Fibroblast of peridontal ligament (primary cell): ENCODE data around the gene HMX1.

Source experiments
- DNase-seq: peaks from one replicate; pipeline ENCODE4 v3.0.0-alpha.2; 2010; ENCODE audit errors: extremely low read depth

Gene HMX1

DNA sequence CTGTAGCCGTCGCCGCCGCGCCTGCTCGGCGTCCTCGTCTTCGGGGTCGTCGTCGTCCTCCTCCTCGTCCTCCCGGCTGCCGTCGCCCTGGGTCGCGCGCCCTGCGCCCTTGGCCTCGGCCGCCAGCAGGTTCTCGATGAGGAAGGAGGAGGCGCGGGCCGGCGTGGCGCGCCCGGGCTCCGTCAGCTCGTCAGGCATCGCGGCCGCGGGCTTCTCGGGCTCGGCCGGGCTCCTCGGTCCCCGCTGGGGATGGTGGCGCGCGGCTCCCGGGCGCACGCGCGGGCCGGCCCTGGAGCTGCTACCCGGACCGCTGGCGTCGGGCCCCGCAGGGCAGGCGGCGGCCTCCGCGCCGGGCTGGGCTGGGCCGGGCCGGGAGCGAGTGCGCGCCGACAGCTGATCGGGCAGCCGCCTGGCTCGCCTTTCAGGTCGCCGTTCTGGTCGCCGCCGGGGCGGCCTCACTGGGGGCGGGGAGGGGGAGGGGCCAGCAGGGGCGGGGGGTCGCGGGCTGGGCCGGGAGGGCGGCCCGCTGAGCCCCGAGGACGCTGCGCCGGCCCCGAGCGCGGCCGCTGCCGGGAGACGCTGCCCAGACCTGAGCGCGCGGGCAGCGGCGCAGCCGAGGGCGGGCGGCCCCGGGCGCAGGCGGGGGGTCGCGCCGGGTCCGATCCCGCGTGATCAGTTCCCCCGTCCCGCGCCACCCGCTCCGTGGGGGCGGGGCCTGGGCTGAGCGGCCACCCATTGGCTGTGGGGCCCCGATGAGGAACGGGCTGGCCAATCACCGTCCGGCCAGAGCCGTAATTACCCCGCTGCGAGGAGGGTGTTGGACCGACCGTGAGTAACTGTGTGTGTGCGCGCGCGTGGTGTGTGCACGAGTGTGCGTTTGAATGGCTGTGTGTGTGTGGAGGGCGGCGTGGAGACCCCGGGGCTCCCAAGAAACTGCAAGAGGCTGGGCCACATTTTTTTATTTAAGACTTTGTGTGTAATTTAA is at the start of gene HMX1:
Gene HMX1, minus strand, starts transcription at position 423 of the 985 bp plus-strand sequence. Its CDS starts 225 bp downstream, at position 198.
- no peak for DNase-seq

DNA sequence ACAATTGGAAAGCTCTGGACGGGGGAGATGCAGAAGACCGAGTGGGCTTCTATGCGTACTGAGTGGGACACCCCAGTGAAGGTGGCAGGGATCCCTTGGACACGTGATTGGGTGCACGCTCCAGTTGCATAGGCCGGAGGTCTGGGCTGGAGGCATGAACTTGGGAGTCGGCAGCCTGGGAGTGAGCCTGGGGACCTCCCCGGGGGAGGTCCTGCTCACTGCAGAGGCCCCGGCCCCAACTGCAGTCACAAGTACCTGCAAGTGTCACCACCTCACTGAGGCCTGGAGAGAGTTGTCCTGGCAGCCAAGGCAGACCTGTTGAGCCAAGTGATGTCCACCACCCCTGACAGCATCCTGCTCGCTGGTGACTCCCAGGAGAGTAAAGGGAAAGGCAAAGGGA is 49.3 kb upstream of the HMX1 start:
- no peak for DNase-seq

DNA sequence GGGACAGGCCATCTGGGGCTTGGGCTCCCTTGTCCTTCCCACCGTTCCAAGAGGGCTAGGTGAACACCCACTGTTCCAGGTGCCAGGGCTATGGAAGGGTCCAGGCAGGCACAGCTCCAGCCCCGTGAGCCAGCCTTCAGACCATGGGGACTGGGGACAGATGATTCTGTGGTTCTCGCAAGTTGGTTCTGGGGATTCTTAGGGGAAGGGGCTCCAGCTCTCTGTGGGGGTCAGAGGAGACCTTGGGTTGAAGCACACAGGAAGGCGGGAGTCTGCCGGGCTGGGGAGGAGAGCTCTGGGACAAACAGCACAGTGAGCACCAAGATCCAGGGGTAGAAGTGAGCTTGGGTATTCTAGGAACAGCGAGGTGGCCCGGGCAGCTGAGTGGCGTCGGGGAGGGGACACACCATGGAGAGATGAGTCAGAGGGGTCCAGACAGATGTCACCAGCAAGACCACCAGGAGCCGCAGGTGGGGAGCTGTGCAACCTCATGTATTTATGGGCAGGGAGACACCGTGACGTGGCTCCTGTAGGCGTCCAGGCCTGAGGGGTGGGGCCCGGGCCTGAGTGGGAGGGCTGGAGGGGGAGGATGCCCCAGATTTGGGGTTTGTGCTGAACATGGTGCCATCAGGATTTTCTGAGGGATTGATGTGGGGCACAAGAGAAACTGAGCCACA is 48.8 kb upstream of the HMX1 start:
- no peak for DNase-seq

DNA sequence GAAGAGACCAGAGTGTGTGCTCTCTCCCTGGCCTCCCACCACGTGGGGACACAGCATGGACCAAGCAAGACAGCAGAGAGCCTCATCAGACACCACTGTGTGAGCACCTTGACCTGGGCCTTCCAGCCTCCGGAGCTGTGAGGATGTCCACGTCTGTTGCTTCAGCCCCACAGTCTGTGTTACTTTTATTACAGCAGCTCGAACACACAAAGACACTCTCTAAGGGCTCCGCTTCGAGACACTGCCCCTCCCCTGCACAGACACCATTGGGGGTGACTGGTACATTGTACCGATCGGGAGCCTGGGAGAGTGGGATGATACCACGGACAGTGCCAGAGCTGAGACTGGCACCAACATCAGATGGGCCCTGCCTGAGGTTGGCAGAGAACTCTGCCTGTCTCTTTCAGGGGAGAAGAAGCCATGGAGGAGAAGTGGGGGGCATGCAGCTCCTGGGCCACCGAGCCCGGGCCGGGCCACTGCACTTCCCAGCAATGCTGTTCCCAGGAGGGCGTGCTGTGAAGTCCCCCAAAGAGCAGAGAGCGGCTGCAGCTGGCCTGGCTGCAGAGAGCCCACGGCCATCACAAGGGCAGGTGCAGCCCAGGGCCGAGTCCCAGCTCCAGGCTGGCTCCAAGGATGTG is 48.1 kb upstream of the HMX1 start:
- no peak for DNase-seq

DNA sequence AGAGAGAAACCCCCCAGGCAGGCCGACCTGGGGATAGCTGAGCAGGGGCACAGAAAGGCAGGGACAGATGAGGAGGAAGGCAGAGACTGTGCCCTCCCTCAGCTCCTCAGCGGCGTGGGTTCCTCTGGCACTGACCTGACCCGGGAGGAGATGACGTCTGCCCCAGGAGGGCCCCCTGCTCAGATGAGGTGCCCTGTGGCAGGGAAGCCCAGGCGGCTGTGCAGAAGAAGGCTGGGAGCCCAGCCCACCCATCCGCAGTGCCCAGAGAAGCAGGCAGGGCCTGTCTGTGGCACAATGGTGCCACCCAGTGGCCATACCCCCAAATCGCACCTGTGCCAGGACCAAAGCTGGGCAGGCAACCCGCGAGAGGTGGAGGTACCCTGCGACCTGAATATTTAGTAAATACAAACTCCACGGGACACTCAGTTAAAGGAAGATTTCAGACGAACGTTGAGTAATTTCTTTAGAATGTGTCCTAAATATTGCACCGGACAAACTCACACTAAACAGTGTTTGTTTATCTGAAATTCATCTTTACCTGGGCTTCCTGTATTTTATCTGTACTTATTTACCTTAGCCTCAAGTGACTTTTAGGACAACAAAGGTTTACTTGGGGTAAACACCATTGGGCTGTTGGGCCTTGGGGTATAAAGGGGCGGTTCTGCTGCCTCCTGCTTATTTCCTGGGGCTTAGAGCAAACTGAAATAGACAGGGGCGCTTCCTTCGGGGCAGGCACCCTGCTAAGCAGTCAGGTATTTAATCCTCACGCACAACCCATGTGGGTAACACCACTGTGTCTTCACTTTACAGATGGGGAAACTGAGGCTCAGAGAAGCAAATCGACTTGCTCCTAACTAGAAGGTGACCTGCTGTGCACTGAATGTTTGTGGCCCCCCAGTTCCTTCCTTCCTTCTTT is 46.5 kb upstream of the HMX1 start:
- DNase-seq = peak; percentile 1

DNA sequence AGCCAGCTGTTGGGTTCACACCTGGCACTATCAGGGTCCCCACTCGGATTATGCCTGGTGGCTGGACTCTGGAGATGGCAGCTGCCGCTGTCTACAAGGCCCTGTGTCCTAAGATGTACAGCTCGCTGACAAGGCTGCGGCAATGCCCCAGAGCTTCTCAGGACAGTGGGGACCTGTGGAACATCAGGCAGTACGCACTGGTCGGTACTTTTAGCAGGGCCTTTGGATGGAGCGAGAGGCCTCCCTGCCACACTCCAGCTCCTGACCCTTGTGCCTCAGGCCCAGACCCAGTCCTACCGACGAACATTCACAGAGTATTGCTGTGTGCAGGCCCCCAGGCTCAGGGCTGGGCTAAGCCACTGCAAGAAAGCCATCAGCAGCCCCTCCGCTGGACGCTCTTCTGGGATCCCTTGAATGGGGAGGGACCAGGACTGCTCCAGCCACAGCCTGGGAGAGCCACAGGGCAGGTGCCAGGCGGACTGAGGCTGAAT is 45.7 kb upstream of the HMX1 start:
- no peak for DNase-seq

DNA sequence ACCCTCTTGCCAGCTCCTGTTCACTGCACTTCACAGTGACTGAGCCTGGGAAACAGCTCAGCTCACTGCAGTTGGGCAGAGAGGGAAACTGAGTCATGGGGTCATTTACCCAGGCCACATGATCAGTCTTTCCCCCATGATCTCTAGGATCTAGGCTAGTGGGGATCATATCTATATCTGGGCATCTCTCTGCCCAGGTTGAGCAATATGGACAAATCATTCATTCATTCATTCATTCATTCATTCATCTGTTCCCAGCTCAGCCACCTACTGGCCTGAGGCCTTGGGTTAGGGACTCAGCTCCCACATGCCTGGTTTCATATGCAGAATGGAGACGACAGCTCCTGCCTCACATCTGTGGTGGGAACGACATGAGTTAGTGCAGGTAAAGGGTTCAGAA is 45.3 kb upstream of the HMX1 start:
- DNase-seq = no peak

DNA sequence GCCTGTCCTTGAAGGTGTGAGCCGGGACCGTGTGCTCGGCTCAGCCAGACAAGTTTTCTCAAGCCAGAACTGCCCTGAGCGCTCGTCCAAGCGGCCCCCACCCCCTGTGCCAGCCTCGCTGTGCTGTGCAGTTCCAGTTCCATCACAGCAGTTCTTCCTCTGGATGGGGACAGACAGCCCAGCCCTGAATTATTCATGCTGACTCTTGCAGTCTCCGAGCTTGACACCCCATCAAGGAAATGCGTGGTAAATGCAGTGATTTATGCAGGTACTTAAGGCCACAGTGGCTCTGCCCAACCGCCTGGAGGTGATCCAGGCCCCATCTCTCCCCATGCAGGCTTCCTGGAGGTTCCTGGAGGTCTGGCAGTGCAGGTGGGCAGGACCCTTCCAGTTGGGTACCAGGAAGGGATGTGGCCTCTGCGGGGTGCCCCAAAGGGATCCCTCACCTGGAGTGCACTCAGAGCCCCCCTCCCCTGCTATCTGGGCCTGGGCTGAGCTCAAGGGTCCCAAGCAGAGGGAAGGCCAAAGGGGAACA is 44.8 kb upstream of the HMX1 start:
- DNase-seq = no peak

DNA sequence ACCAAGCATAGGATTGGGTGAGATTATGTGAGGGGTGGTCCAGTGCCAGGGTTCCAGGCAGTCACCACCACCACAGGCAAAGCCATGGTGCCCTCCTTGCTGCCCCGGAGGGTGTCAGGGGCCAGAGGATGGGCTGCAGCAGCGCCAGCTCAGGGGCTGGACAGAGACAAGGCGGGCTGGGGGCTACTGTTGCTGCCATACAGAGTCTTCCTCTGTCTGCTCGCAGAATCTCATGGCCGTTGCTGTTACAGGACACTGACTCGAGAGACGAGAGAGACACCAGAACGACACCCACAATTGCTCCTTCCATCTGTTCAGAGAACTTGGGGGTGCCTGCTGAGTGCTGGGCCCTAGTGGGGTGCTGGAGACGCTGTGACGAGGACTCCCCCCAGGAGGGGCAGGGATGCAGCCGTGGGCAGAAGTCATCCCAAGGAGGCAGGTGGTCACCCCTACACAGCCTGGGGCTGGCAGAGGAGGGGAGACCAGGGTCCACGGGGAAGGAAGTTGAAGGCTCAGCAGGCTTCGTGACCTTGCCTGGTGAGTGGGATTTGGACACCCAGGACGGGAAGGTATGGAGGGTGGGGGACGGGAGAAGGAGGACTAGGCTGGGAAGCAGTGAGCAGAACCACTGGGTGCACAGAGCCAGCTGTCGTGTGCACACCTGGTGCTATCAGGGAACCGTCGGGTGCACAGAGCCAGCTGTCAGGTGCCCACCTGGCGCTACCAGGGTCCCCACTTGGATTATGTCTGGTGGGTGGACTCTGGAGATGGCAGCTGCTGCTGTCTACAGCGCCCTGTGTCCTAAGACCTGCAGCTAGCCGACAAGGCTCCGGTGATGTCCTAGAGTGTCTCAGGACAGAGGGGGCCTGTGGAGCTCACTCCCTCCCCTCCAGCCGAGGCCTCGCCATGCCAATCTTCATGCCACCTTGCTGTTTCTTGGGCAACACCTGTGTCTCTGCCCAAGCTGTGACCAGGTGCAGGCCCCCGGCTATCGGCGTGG is 43.9 kb upstream of the HMX1 start:
- no peak for DNase-seq

DNA sequence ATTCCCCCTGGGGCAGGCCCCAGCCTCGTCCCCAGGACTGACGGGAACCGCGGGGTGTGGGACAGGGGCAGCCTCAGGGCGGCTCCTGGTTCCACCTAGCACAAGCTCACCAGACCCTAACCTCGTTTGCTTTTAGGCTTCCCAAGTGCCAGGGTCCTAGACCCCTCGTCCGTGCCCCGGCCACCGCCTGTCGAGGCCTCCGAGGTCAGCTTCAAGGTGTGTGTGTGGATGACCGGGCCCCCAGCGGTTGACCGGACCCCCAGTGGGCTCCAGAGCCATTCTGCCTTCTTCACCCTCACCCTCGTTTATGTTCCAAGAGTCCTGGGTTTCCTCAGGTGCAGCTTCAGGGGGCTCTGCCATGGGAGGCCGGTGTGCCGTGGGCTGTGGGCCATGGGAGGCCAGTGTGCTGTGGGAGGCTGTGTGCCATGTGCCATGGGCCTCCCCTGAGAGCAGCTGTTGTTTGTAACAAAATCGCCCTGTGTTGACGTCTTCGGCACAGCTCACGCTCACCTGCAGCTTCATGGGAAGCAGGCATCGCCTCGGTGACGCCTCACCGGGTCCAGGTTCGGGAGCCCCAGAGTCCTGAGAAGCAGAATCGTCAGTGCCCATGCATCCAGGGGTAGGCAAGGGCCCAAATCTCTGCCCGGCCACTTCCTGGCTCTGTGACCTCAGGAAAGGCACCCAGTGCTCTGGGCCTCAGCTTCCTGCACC is 43.0 kb upstream of the HMX1 start:
- DNase-seq = no peak

DNA sequence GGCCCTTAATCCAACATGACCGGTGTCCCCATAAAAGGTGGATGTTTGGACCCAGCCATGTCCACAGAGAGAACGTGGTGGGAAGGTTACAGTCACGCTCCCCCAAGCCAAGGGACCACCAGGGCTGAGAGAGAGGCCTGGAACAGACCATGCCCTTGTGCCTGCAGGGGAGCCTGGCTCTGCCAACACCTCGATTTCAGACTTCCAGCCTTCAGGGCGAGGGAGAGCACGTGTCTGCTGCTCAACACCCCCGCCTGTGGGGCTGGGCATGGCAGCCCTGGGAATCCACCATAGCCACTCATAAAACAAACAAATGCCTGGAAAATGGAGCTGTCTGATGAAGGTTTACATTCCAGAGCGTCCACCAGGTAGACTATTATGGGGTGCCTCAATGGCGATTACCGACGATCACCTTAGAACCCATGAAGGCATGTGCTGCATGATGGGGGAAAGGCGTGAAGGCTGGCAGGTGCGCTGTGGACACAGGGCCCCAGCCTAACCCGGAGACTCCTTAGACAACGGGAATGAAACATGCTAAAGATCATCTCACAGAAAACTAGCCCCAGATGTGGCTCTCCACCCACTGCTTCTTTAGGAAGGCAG is 42.3 kb upstream of the HMX1 start:
- DNase-seq = no peak

DNA sequence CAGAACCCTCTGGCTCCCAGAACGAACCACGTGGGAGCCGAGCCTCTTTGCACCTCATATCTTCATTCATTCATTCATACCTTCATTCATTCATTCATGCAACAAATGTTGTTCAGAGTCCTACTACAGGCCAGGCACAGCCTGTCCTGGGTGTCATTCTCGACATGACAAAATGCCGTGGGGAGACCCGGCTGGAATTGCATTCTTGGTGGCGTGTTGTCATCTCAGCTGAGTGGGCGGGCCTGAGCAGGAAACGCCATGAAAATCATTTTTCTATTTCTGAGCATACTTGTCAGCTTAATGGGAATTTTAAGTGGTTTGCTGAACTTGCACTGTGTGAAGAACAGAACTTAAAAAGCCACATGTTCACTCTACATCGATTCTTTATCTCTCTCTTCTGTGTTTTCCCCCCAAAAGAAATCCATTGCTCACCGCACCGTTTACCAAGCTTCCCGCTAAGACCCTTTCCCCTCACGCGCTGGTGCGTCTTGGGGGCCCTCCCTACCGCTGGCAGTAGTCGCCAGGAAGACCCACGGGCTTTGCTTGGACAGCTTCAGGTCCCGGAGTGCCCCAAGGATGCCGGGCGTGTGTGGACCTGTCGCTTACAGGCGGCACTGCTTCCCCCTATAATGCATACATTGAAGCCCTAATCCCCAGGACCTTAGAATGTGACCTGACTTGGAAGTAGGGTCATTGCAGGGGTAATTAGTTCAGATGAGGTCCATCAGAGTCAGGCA is 41.6 kb upstream of the HMX1 start:
- no peak for DNase-seq

DNA sequence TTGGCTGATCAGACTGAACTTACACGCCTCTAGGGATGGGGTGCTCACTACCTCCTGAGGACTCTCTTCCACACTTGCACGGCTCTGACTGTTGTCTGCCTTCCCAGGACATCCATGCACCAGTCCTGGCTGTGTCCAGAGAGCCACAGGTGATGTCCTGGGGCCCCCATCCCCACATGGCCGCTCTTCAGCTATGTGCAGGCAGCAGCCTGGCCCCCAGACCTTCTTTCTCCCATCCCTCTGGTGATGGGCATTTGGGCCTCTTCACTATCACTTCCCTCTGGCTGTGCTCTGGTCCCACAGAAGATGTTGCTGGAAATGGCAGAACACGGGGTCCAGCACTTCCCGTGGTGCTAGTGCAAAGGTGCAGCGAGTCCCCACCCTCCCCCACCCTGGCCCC is 40.9 kb upstream of the HMX1 start:
- no peak for DNase-seq

DNA sequence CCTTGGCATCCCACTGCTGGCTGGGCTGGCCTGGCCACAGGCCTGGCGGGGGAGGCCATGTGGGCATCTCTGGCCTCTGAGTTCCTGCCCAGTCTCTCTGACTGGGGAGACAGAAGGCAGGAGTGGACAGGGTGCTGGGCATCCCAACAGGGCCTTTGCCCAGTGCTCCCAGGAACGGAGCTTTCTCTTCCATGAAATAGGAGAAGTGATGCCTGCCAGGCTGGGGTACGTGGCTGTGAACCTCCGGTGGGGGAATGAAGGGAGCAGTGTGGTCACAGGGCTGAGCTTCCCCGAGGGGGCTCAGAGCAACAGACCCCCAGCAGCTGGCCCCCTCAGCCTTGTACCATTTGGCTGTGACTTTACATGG is 40.4 kb upstream of the HMX1 start:
- DNase-seq = no peak

DNA sequence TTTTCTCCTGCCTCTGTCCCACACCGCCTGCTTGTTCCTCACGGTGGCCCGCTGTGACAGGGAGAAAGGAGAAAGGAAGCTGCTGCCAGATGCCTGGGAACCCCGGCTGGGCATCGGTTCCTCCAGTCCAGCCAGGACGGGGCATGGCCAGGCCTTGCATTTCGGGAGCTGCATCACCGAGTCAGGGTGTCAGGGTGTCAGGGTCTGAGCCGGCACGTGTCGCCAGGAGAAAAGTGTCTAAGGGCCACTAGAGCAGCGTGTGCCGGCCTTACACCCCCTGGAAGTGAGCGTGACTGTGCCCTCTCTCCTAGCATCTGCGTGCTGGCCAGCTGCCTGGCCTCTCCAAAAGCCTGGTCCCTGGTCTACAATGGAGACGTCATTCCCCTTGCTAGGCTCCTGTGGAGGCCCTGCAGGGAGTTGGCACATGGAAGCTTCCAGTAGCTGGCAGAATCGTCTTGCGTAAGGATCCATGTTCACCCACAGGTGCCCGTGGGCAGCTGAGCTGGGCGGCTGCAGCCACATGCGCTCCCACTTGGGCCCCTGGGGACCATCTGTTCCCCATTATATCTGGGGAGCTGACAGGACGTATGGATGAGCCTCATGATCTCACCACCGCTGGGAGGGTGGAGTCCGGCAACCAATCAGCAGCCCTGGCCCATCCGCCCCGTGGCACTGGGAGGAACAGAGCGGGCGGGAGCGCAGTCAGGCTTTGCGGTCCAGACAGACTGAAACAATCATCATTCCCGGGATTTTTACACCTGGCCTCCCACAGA is 39.9 kb upstream of the HMX1 start:
- no peak for DNase-seq

DNA sequence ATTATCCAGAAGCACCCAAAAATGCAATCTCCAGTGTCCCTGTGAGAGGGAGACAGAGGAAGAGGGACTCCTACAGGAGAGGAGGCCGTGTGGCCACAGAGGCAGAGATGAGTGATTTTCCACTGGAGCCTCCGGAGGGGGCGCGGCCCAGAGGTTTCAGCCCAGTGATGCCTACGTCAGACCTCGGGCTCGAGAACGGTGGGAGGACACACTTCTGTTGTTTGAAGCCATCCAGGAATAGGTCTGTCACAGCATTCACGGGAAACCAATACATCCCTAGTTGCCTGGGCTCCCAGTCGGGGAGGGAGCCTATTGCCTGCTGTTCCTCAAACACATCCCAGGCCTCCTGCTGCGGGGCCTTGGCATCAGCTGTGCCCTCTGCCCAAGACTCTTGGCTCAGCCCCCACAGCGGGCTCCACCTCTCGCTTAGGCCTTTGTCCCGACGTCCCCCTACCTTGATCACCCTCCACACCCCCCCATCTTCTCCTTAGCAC is 39.2 kb upstream of the HMX1 start:
- DNase-seq = no peak
